HCT116 (cell line): ENCODE results near the gene SLC38A6. TPM values are rescaled to one million over a fixed set of nuclear protein-coding genes. Genes with fewer than 3 reads are reported as not detected.

Experiments
- ATAC-seq: fragments of 200-7000 bp; cut with Tn5 transposase; 2 replicates; pipeline ENCODE4 v1.9.1; 2020; ENCODE audit warnings: mild to moderate bottlenecking, moderate library complexity
- BruUV-seq: library from RNA; stranded (reverse); fragments of 400-500 nt; replicated peaks from 2 replicates; lab custom pipeline; 2021; lab: Mats Ljungman, UMichigan
- CTCF ChIA-PET: fragments of 300-600 bp; sonication (Branson Sonifier 250); formaldehyde crosslinking; loops from one replicate; lab custom pipeline; 2021; ENCODE audit warnings: antibody characterized with exemption; lab: Charles Lee
- POLR2A ChIA-PET: fragments of 300-600, 350-600 bp; sonication (Branson Sonifier 250); formaldehyde crosslinking; loops from one replicate; lab custom pipeline; 2021; ENCODE audit warnings: antibody characterized with exemption; lab: Charles Lee
- RAD21 ChIA-PET, 2 experiments: fragments of 300-600 bp; sonication (Branson Sonifier 250); formaldehyde crosslinking; loops; one replicate each; lab custom pipeline; 2023; ENCODE audit warnings: low total read pairs in 2 of 2; ENCODE audit not compliant: uncharacterized antibody in 2 of 2, unreplicated experiment in 2 of 2, low non-redundant PET in 1 of 2; lab: Charles Lee
- DNase-seq: peaks from one replicate; pipeline ENCODE4 v3.0.0-alpha.2; 2010; ENCODE audit warnings: low read depth, low spot score
- H2AFZ ChIP-seq: fragments of 200-600 bp; shearing (Covaris generic), sonication (generic); 2 replicates; pipeline ENCODE4 v1.6.1; 2017; ENCODE audit warnings: low read depth, mixed run types, mixed read lengths, antibody characterized with exemption, low read length; ENCODE audit not compliant: poor library complexity, severe bottlenecking
- H3K27ac ChIP-seq: 2 replicates; pipeline ENCODE4 v1.5.1; 2012; ENCODE audit warnings: low read depth, low read length
- H3K27me3 ChIP-seq: fragments of 200-600 bp; sonication (generic); 2 replicates; pipeline ENCODE4 v1.6.1; 2016; ENCODE audit warnings: mixed run types, low read length, mixed read lengths; ENCODE audit not compliant: insufficient read depth
- H3K36me3 ChIP-seq, 2 experiments: fragments of 200-500 bp in 1 of 2; fragments of 200-600 bp in 1 of 2; sonication (Bioruptor generic) in 1 of 2; sonication (generic) in 1 of 2; 2 replicates each; pipeline versions ENCODE4 v1.5.1 to v1.6.1; 2014 to 2016; ENCODE audit warnings: low read length in 2 of 2, inconsistent platforms in 1 of 2, mixed read lengths in 1 of 2, mixed run types in 1 of 2; ENCODE audit not compliant: insufficient read depth in 2 of 2, control insufficient read depth in 1 of 2
- H3K4me1 ChIP-seq, 2 experiments: fragments of 200-600 bp in 1 of 2; sonication (generic) in 1 of 2; 2 replicates each; pipeline versions ENCODE4 v1.5.1 to v1.6.1; 2012 to 2017; ENCODE audit warnings: low read length in 2 of 2, inconsistent platforms in 1 of 2, mild to moderate bottlenecking in 1 of 2, mixed read lengths in 1 of 2, mixed run types in 1 of 2, moderate library complexity in 1 of 2; ENCODE audit not compliant: insufficient read depth in 2 of 2, control insufficient read depth in 1 of 2
- H3K4me2 ChIP-seq: fragments of 200-600 bp; sonication (generic); 2 replicates; pipeline ENCODE4 v1.6.1; 2017; ENCODE audit warnings: mixed run types, low read length, mixed read lengths
- H3K4me3 ChIP-seq, 2 experiments: fragments of 200-600 bp in 1 of 2; sonication (generic) in 1 of 2; replicated peaks in 1 of 2; 2 replicates each; pipeline ENCODE4 v1.5.1; 2011 to 2016; ENCODE audit warnings: low read length in 2 of 2, control low read depth in 1 of 2, low read depth in 1 of 2, mild to moderate bottlenecking in 1 of 2, mixed read lengths in 1 of 2, mixed run types in 1 of 2
- H3K79me2 ChIP-seq: fragments of 200-600 bp; sonication (generic); 2 replicates; pipeline ENCODE4 v1.6.1; 2017; ENCODE audit warnings: mild to moderate bottlenecking, mixed run types, low read length, moderate library complexity, mixed read lengths; ENCODE audit not compliant: insufficient read depth
- H3K9ac ChIP-seq: fragments of 200-600 bp; sonication (generic); 2 replicates; pipeline ENCODE4 v1.6.1; 2016; ENCODE audit warnings: low read length, mixed read lengths
- H3K9me2 ChIP-seq: fragments of 200-600 bp; sonication (generic), shearing (Covaris generic); 2 replicates; pipeline ENCODE4 v1.6.1; 2017; ENCODE audit warnings: mixed run types, mild to moderate bottlenecking, moderate library complexity; ENCODE audit not compliant: insufficient read depth
- H3K9me3 ChIP-seq, 2 experiments: fragments of 200-500 bp in 1 of 2; fragments of 200-600 bp in 1 of 2; sonication (Bioruptor generic) in 1 of 2; sonication (generic) in 1 of 2; 2 replicates each; pipeline ENCODE4 v1.6.1; 2014 to 2017; ENCODE audit warnings: low read length in 2 of 2, mixed read lengths in 2 of 2, inconsistent platforms in 1 of 2, low read depth in 1 of 2, mild to moderate bottlenecking in 1 of 2, mixed run types in 1 of 2, moderate library complexity in 1 of 2; ENCODE audit not compliant: control insufficient read depth in 1 of 2, insufficient read depth in 1 of 2
- H4K20me1 ChIP-seq: fragments of 200-600 bp; sonication (generic), shearing (Covaris generic); 2 replicates; pipeline ENCODE4 v1.6.1; 2017; ENCODE audit warnings: mixed run types, mild to moderate bottlenecking, moderate library complexity; ENCODE audit not compliant: insufficient read depth
- CBX3 ChIP-seq: IDR thresholded peaks from 2 replicates; pipeline ENCODE4 v1.6.1; 2012; ENCODE audit warnings: low read depth
- CEBPB ChIP-seq: IDR thresholded peaks from 2 replicates; pipeline ENCODE4 v1.6.1; 2012; ENCODE audit warnings: low read depth
- EGR1 ChIP-seq: IDR thresholded peaks from 2 replicates; pipeline ENCODE4 v1.6.1; 2012; ENCODE audit warnings: low read depth
- ELF1 ChIP-seq: IDR thresholded peaks from 2 replicates; pipeline ENCODE4 v1.6.1; 2012; ENCODE audit warnings: low read depth, borderline replicate concordance
- EZH2 ChIP-seq: fragments of 200-600 bp; sonication (generic); IDR thresholded peaks from 2 replicates; pipeline ENCODE4 v1.6.1; 2017; ENCODE audit warnings: antibody characterized with exemption, mixed run types
- EZH2phosphoT487 ChIP-seq: fragments of 200-600 bp; IDR thresholded peaks from 2 replicates; pipeline ENCODE4 v1.6.1; 2018; ENCODE audit warnings: antibody characterized with exemption, borderline replicate concordance
- FOSL1 ChIP-seq: IDR thresholded peaks from 2 replicates; pipeline ENCODE4 v1.6.1; 2012; ENCODE audit warnings: low read depth
- JUND ChIP-seq: IDR thresholded peaks from 2 replicates; pipeline ENCODE4 v1.6.1; 2012
- POLR2A ChIP-seq: IDR thresholded peaks from 2 replicates; pipeline ENCODE4 v1.7.0; 2011; ENCODE audit warnings: borderline replicate concordance; ENCODE audit not compliant: insufficient read depth, insufficient read length; ENCODE audit errors: extremely low read depth
- POLR2AphosphoS5 ChIP-seq: IDR thresholded peaks from 2 replicates; pipeline ENCODE4 v1.6.1; 2011; ENCODE audit warnings: mild to moderate bottlenecking, low read depth, low read length, moderate library complexity
- RAD21 ChIP-seq: IDR thresholded peaks from 2 replicates; pipeline ENCODE4 v1.6.1; 2012; ENCODE audit warnings: low read depth, mild to moderate bottlenecking
- SIN3A ChIP-seq: IDR thresholded peaks from 2 replicates; pipeline ENCODE4 v1.6.1; 2012; ENCODE audit warnings: low read depth
- SP1 ChIP-seq: IDR thresholded peaks from 2 replicates; pipeline ENCODE4 v1.6.1; 2012; ENCODE audit warnings: low read depth
- SRF ChIP-seq: IDR thresholded peaks from 2 replicates; pipeline ENCODE4 v1.6.1; 2012; ENCODE audit warnings: low read depth
- TCF7L2 ChIP-seq: IDR thresholded peaks from 2 replicates; pipeline ENCODE4 v1.7.0; 2011; ENCODE audit warnings: borderline replicate concordance, inconsistent platforms; ENCODE audit not compliant: insufficient read depth, insufficient read length; ENCODE audit errors: extremely low read depth
- YY1 ChIP-seq: IDR thresholded peaks from 2 replicates; pipeline ENCODE4 v1.6.1; 2011; ENCODE audit warnings: low read length, low read depth, moderate library complexity, mild to moderate bottlenecking; ENCODE audit not compliant: insufficient replicate concordance; ENCODE audit errors: extremely low read depth
- ZFX ChIP-seq: fragments of 450-650 bp; IDR thresholded peaks from 2 replicates; pipeline ENCODE4 v1.6.1; 2017
- intact Hi-C: fragments of 100-400 bp; cut with micrococcal nuclease; formaldehyde crosslinking; loops from 2 replicates; pipeline ENCODE4 v1.10.0; 2022
- total RNA-seq: library from RNA; stranded (reverse); gene quantifications from one replicate; pipeline ENCODE4 v1.2.1, GENCODE V29; 2021; ENCODE audit not compliant: unreplicated experiment
- TF ChIP-seq, protein P1 (sequence below): IDR thresholded peaks from 2 replicates; pipeline ENCODE4 v1.6.1; 2012; ENCODE audit warnings: low read depth

The SLC38A6 gene
- total RNA-seq, 1 experiment from 2014 or later: 9.5 TPM

- POLR2A ChIA-PET: no interaction called here
- CTCF ChIA-PET: no interaction called here
- ATAC-seq (no peak), DNase-seq (no peak)
- Histone ChIP-seq H3K9me2 (no peaks in the 10 kb centered on the region), H3K4me2 (no peak overlapping the region), H3K79me2 (no peaks in the 10 kb centered on the region), H3K9ac (no peak overlapping the region), H3K9me3 (no peaks in the 10 kb centered on the region), H3K36me3 (no peaks in the 10 kb centered on the region), H3K4me3 (no peak overlapping the region), H3K4me1 (no peaks in the 10 kb centered on the region), H4K20me1 (no peaks in the 10 kb centered on the region), H3K27me3 (no peaks in the 10 kb centered on the region), H2AFZ (no peak overlapping the region), H3K27ac (no peak overlapping the region)
- intact Hi-C loops: no loop called here
- BruUV-seq: no TSS peak
- TF ChIP-seq ELF1: no peak
- TF ChIP-seq CEBPB: no peak
- TF ChIP-seq TCF7L2: no peak
- TF ChIP-seq FOSL1: no peak
- no peak for TF ChIP-seq ZFX
- no peak for TF ChIP-seq EGR1
- RAD21 ChIA-PET: no interaction called here
Observed at GRCh38 chr14:60964904-60965303, 16.1 kb upstream of the SLC38A6 start.

GRCh38 chr14:60965402-60965801 is 15.6 kb upstream of the SLC38A6 start:
- RAD21 ChIA-PET: interaction anchor here in 1 of 2 experiments (0.6 kb wide), 1 partner anchor 1161 kb away, joined by 3 read pairs; no protein-coding TSS in a partner anchor
- ATAC-seq (no peak), DNase-seq (no peak)
- no peaks in the 10 kb centered on the region for H3K79me2 ChIP-seq
- no peaks in the 10 kb centered on the region for H3K36me3 ChIP-seq
- no peak overlapping the region for H3K4me3 ChIP-seq
- POLR2A ChIA-PET: no interaction called here
- no peaks in the 10 kb centered on the region for H3K4me1 ChIP-seq
- CTCF ChIA-PET: no interaction called here
- no peaks in the 10 kb centered on the region for H4K20me1 ChIP-seq
- no peak overlapping the region for H3K27ac ChIP-seq
- no peaks in the 10 kb centered on the region for H3K9me3 ChIP-seq
- H3K27me3 ChIP-seq: no peaks in the 10 kb centered on the region
- H2AFZ ChIP-seq: no peak overlapping the region
- no peaks in the 10 kb centered on the region for H3K9me2 ChIP-seq
- intact Hi-C loops: no loop called here
- H3K9ac ChIP-seq: no peak overlapping the region
- no peak overlapping the region for H3K4me2 ChIP-seq
- no TSS peak for BruUV-seq
- TF ChIP-seq, protein P1, sequence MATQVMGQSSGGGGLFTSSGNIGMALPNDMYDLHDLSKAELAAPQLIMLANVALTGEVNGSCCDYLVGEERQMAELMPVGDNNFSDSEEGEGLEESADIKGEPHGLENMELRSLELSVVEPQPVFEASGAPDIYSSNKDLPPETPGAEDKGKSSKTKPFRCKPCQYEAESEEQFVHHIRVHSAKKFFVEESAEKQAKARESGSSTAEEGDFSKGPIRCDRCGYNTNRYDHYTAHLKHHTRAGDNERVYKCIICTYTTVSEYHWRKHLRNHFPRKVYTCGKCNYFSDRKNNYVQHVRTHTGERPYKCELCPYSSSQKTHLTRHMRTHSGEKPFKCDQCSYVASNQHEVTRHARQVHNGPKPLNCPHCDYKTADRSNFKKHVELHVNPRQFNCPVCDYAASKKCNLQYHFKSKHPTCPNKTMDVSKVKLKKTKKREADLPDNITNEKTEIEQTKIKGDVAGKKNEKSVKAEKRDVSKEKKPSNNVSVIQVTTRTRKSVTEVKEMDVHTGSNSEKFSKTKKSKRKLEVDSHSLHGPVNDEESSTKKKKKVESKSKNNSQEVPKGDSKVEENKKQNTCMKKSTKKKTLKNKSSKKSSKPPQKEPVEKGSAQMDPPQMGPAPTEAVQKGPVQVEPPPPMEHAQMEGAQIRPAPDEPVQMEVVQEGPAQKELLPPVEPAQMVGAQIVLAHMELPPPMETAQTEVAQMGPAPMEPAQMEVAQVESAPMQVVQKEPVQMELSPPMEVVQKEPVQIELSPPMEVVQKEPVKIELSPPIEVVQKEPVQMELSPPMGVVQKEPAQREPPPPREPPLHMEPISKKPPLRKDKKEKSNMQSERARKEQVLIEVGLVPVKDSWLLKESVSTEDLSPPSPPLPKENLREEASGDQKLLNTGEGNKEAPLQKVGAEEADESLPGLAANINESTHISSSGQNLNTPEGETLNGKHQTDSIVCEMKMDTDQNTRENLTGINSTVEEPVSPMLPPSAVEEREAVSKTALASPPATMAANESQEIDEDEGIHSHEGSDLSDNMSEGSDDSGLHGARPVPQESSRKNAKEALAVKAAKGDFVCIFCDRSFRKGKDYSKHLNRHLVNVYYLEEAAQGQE: no peak
- TF ChIP-seq EGR1 (no peak), SP1 (no peak), POLR2AphosphoS5 (no peak), FOSL1 (no peak), YY1 (no peak), RAD21 (no peak), EZH2 (no peak), CBX3 (no peak), TCF7L2 (no peak), SIN3A (no peak), SRF (no peak), EZH2phosphoT487 (no peak), POLR2A (no peak), ELF1 (no peak), JUND (no peak)
